Activated CD8-positive, alpha-beta T cell treated with anti-CD3 and anti-CD28 coated beads for 36 hours (primary cell): ENCODE measurements around the gene MYO1B. TPM values are rescaled to one million over a fixed set of nuclear protein-coding genes. Genes with fewer than 3 reads are reported as not detected.

Source experiments
- ATAC-seq: fragments of 200-7000 bp; cut with Tn5 transposase; one replicate; pipeline ENCODE4 v1.10.0; 2021; ENCODE audit warnings: mild to moderate bottlenecking, moderate library complexity
- CTCF ChIA-PET: fragments of 350-600 bp; sonication (Branson Sonifier 250); formaldehyde crosslinking; loops from one replicate; lab custom pipeline; 2021; ENCODE audit warnings: antibody characterized with exemption; lab: Charles Lee
- POLR2A ChIA-PET: fragments of 350-600 bp; sonication (Branson Sonifier 250); formaldehyde crosslinking; loops from one replicate; lab custom pipeline; 2021; ENCODE audit warnings: antibody characterized with exemption; lab: Charles Lee
- DNase-seq: peaks from one replicate; pipeline ENCODE4 v3.0.0-alpha.2; 2020
- H3K27ac Mint-ChIP-seq: one replicate; pipeline ENCODE4 v1.8.0; 2021; ENCODE audit warnings: mild to moderate bottlenecking, mixed read lengths
- H3K27me3 Mint-ChIP-seq: one replicate; pipeline ENCODE4 v1.8.0; 2021; ENCODE audit warnings: mixed read lengths
- H3K36me3 Mint-ChIP-seq: one replicate; pipeline ENCODE4 v1.8.0; 2021; ENCODE audit warnings: low read depth, mixed read lengths
- H3K4me1 Mint-ChIP-seq: one replicate; pipeline ENCODE4 v1.8.0; 2021; ENCODE audit warnings: low read depth, mixed read lengths
- H3K4me3 Mint-ChIP-seq: one replicate; pipeline ENCODE4 v1.8.0; 2021; ENCODE audit warnings: mild to moderate bottlenecking, moderate library complexity, mixed read lengths
- H3K9me3 Mint-ChIP-seq: one replicate; pipeline ENCODE4 v1.8.0; 2021; ENCODE audit warnings: mixed read lengths
- intact Hi-C: fragments of 100-400 bp; cut with micrococcal nuclease; formaldehyde crosslinking; loops from one replicate; pipeline ENCODE4 v1.10.0; 2022
- total RNA-seq, 2 experiments: library from RNA; stranded (reverse); gene quantifications; one replicate each; pipeline ENCODE4 v1.2.3, GENCODE V29; 2021
- TF ChIP-seq, protein P1 (sequence below): fragments of 200-600 bp; IDR thresholded peaks from one replicate; pipeline ENCODE4 v1.8.0; 2022; ENCODE audit warnings: antibody characterized with exemption, mild to moderate bottlenecking

The MYO1B gene
- total RNA-seq, 2 experiments from 2014 or later, result 43.2 to 44.8 TPM

DNA sequence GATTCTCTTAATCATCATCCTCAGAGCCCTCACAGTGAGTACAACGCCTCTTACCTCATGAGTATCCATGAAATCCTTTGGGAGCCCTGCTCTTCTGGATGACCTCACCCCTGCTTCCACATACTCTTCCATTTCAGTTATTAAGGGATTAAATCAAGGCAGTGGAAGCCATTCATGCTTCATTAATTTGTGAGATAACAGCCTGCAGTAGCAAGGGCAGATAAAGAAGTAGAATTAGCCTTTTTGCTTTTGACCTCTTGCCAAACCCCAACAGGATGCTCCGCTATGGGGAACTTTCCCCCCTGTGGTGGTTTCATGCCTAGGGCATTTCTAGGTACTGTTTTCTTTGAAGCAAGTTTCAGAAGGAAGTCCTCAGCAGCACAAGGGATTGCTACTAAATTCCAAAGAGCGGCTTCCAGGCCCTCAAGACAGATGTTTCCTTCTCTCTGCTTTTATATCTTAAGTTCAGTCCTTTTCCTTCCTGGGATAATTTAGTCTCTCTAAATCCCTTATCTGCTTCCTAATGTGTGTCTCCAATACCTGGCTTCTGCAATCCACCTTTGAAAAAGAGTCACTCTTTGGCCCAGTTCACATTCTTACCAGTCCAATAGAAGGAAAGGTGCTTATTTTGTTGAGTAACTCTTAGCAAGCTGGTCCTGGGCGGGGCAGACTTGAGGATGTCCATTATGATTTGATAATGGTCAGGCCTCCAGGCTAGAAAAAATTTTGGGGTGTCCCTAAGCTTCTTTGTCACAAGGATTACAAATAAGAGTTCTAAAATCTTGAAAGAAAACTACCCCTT, 76.9 kb downstream of the MYO1B start:
- Mint-ChIP-seq H3K4me1 (peaks cover 16% of the 10 kb centered on the region), H3K27ac (no peak overlapping the region), H3K4me3 (no peak overlapping the region), H3K27me3 (peaks cover 3% of the 10 kb centered on the region), H3K9me3 (peaks cover 12% of the 10 kb centered on the region), H3K36me3 (peaks cover 9% of the 10 kb centered on the region)
- TF ChIP-seq, protein P1, sequence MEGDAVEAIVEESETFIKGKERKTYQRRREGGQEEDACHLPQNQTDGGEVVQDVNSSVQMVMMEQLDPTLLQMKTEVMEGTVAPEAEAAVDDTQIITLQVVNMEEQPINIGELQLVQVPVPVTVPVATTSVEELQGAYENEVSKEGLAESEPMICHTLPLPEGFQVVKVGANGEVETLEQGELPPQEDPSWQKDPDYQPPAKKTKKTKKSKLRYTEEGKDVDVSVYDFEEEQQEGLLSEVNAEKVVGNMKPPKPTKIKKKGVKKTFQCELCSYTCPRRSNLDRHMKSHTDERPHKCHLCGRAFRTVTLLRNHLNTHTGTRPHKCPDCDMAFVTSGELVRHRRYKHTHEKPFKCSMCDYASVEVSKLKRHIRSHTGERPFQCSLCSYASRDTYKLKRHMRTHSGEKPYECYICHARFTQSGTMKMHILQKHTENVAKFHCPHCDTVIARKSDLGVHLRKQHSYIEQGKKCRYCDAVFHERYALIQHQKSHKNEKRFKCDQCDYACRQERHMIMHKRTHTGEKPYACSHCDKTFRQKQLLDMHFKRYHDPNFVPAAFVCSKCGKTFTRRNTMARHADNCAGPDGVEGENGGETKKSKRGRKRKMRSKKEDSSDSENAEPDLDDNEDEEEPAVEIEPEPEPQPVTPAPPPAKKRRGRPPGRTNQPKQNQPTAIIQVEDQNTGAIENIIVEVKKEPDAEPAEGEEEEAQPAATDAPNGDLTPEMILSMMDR, result no peak
- DNase-seq (peak; percentile 35), ATAC-seq (peak; percentile 51)
- ChIA-PET POLR2A (interaction anchor here (0.6 kb wide), 1 partner anchor 252 kb away, joined by 3 read pairs; no protein-coding TSS in a partner anchor), CTCF (interaction anchor here (0.7 to 1.5 kb wide), 3 partner anchors 76 to 105 kb away, joined by 3 read pairs; no protein-coding TSS in a partner anchor)
- intact Hi-C loops, result no loop called here

DNA sequence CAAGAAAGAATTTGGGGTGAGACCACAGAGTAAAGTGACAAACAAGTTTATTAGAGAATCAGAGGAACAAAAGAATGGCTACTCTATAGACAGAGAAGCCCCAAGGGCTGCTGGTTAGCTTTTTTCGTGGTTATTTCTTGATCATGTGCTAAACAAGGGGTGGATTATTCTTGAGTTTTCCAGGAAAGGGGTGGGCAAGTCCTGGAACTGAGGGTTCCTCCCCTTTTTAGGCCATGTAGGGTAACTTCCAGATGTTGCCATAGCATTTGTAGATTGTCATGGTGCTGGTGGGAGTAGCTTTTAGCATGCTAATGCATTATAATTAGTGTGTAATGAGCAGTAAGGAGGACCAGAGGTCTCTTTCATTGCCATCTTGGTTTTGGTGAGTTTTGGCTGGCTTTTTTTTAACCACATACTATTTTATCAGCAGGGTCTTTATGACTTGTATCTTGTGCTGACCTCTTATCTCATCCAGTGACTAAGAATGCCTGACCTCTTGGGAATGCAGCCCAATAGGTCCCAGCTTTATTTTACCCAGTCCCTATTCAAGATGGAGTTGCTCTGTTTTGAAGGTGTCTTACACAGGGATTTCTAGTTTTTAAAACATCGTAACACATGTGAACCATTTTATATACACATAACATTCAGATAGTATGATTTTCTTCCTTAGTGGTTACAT, 77.8 kb downstream of the MYO1B start:
- intact Hi-C loops, result no loop called here
- peaks cover 12% of the 10 kb centered on the region for H3K9me3 Mint-ChIP-seq
- TF ChIP-seq, protein P1, result no peak
- H3K27me3 Mint-ChIP-seq, result peaks cover 3% of the 10 kb centered on the region
- CTCF ChIA-PET, result interaction anchor here (0.7 to 1.5 kb wide), 3 partner anchors 77 to 106 kb away, joined by 3 read pairs; no protein-coding TSS in a partner anchor
- H3K36me3 Mint-ChIP-seq, result peaks cover 9% of the 10 kb centered on the region
- no peak overlapping the region for H3K4me3 Mint-ChIP-seq
- peaks cover 16% of the 10 kb centered on the region for H3K4me1 Mint-ChIP-seq
- ATAC-seq, result no peak
- H3K27ac Mint-ChIP-seq, result no peak overlapping the region
- DNase-seq, result no peak
- POLR2A ChIA-PET, result interaction anchor here (0.6 kb wide), 2 partner anchors 43 to 251 kb away, joined by 3 read pairs; no protein-coding TSS in a partner anchor

DNA sequence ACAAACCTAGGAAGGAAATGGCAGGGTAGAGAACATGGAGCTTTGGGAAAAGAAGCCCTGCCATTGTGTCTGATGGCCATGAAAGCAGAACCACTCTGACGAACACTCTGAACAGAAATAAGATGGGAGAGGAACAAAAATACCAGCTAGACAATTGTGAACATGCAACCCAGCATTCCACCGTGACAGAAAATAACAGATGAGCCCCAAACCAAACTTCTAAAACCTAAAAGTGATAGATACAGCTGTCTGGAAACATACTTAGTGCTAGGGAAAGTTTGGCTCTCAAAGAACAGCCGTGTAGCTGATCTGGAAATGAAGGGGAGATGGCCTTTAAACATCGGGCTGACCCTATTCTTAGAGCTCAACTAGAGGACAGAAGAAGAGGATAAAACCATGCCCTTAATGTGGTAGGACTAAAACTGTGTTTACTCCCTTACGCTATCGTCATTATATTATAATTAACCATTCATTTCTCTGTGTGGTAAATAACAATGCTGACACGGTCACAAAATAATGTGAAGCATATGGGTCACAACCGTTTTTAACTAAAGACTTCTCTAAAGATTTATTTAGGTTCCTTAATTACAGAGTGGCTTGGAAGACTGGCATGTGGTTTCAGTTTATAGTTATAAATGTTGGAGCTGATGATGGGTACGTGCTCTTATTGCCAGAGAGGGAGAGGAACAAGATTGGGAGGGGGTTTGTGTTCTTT, 80.6 kb downstream of the MYO1B start:
- H3K36me3 Mint-ChIP-seq, result peaks cover 14% of the 10 kb centered on the region
- TF ChIP-seq, protein P1, result no peak
- H3K27ac Mint-ChIP-seq, result no peak overlapping the region
- DNase-seq, result no peak
- H3K9me3 Mint-ChIP-seq, result peaks cover 12% of the 10 kb centered on the region
- ATAC-seq, result no peak
- no peaks in the 10 kb centered on the region for H3K27me3 Mint-ChIP-seq
- intact Hi-C loops, result no loop called here
- H3K4me1 Mint-ChIP-seq, result peaks cover 16% of the 10 kb centered on the region
- ChIA-PET POLR2A (no interaction called here), CTCF (interaction anchor here (1.3 kb wide), 2 partner anchors 11 to 107 kb away, joined by 3 to 4 read pairs; no protein-coding TSS in a partner anchor)
- H3K4me3 Mint-ChIP-seq, result no peak overlapping the region

DNA sequence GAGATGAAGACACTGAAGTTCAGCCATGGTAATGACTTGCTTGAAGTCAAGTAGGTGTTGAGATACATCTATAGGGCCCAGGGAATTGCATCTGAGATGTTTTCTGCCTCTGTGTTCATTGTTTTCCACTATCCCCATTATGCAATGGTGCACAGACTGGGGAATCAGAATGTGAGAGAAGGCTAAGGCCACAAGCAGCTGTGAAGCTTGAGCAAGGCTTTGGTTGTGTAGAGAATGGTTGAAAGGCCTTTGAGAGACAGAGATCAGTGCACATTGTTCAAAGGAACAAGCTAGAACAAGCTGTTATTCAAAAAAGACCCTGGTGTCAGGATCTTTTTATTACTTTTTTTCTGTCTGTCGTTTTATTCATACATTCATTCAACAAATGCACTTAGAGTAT, 82.3 kb downstream of the MYO1B start:
- DNase-seq (no peak), ATAC-seq (no peak)
- H3K27ac Mint-ChIP-seq, result no peak overlapping the region
- H3K36me3 Mint-ChIP-seq, result peaks cover 19% of the 10 kb centered on the region
- no peak overlapping the region for H3K4me3 Mint-ChIP-seq
- H3K4me1 Mint-ChIP-seq, result peaks cover 5% of the 10 kb centered on the region
- H3K9me3 Mint-ChIP-seq, result peaks cover 12% of the 10 kb centered on the region
- POLR2A ChIA-PET, result no interaction called here
- H3K27me3 Mint-ChIP-seq, result no peaks in the 10 kb centered on the region
- TF ChIP-seq, protein P1, result no peak
- CTCF ChIA-PET, result interaction anchor here (0.7 kb wide), 1 partner anchor 17 kb away, joined by 3 read pairs; no protein-coding TSS in a partner anchor
- intact Hi-C loops, result no loop called here
